Neuronal stem cell (in vitro differentiated cells): ENCODE results near the gene METTL2A.
"Not testable (repeated sequence)": the region's sequence is repeated elsewhere in the genome, so short reads cannot be mapped to it uniquely, and the experiment has no call there.

Experiments
- DNase-seq: peaks from one replicate; pipeline ENCODE4 v3.0.0-alpha.2; 2013; ENCODE audit warnings: low spot score
- H2AFZ ChIP-seq: one replicate; pipeline ENCODE4 v1.6.1; 2013; ENCODE audit warnings: mild to moderate bottlenecking, low read length, inconsistent platforms
- H2AK5ac ChIP-seq: 2 replicates; pipeline ENCODE4 v1.6.1; 2013; ENCODE audit warnings: low read depth, mild to moderate bottlenecking, inconsistent platforms, low read length, moderate library complexity, mixed read lengths
- H2BK120ac ChIP-seq: 2 replicates; pipeline ENCODE4 v1.6.1; 2013; ENCODE audit warnings: low read depth, mild to moderate bottlenecking, inconsistent platforms, low read length, moderate library complexity, mixed read lengths
- H2BK12ac ChIP-seq: one replicate; pipeline ENCODE4 v1.6.1; 2013; ENCODE audit warnings: low read length, inconsistent platforms
- H2BK15ac ChIP-seq: 2 replicates; pipeline ENCODE4 v1.6.1; 2013; ENCODE audit warnings: mild to moderate bottlenecking, low read length, inconsistent platforms, mixed read lengths
- H2BK5ac ChIP-seq: one replicate; pipeline ENCODE4 v1.6.1; 2013; ENCODE audit warnings: inconsistent platforms, mild to moderate bottlenecking, low read length, moderate library complexity
- H3K14ac ChIP-seq: one replicate; pipeline ENCODE4 v1.6.1; 2013; ENCODE audit warnings: low read length, inconsistent platforms
- H3K18ac ChIP-seq: 2 replicates; pipeline ENCODE4 v1.6.1; 2013; ENCODE audit warnings: low read length, inconsistent platforms
- H3K23ac ChIP-seq: 2 replicates; pipeline ENCODE4 v1.6.1; 2013; ENCODE audit warnings: low read depth, mild to moderate bottlenecking, mixed read lengths, low read length, inconsistent platforms; ENCODE audit not compliant: poor library complexity
- H3K27ac ChIP-seq: replicated peaks from 3 replicates; pipeline ENCODE4 v1.5.1; 2013; ENCODE audit warnings: low read length, inconsistent platforms
- H3K27me3 ChIP-seq, 3 experiments: 2 replicates each; pipeline ENCODE4 v1.6.1; 2013; ENCODE audit warnings: low read length in 3 of 3, mild to moderate bottlenecking in 2 of 3, inconsistent platforms in 1 of 3, low read depth in 1 of 3, mixed read lengths in 1 of 3, moderate library complexity in 1 of 3; ENCODE audit not compliant: control insufficient read depth in 3 of 3, insufficient read depth in 3 of 3
- H3K36me3 ChIP-seq, 2 donors: replicated peaks in 1 of 2; 2 replicates each; pipeline ENCODE4 v1.6.1; 2013; ENCODE audit warnings: low read length in 2 of 2; ENCODE audit not compliant: control insufficient read depth in 2 of 2, insufficient read depth in 2 of 2
- H3K4ac ChIP-seq: 2 replicates; pipeline ENCODE4 v1.6.1; 2013; ENCODE audit warnings: inconsistent platforms, mild to moderate bottlenecking, low read length, moderate library complexity
- H3K4me1 ChIP-seq, 2 donors: 1 replicate in 1 of 2; 2 replicates in 1 of 2; pipeline ENCODE4 v1.6.1; 2013; ENCODE audit warnings: low read length in 2 of 2, low read depth in 1 of 2; ENCODE audit not compliant: control insufficient read depth in 2 of 2, insufficient read depth in 1 of 2
- H3K4me2 ChIP-seq: one replicate; pipeline ENCODE4 v1.6.1; 2013; ENCODE audit warnings: mild to moderate bottlenecking, low read length, inconsistent platforms; ENCODE audit not compliant: insufficient read depth, poor library complexity, severe bottlenecking
- H3K4me3 ChIP-seq, 2 donors: 2 replicates each; pipeline ENCODE4 v1.5.1; 2013; ENCODE audit warnings: low read length in 2 of 2, mild to moderate bottlenecking in 2 of 2, inconsistent platforms in 1 of 2, moderate library complexity in 1 of 2
- H3K79me1 ChIP-seq: one replicate; pipeline ENCODE4 v1.6.1; 2013; ENCODE audit warnings: low read depth, mild to moderate bottlenecking, inconsistent platforms, low read length, moderate library complexity
- H3K9ac ChIP-seq: one replicate; pipeline ENCODE4 v1.6.1; 2013; ENCODE audit warnings: mild to moderate bottlenecking, low read depth, low read length, inconsistent platforms; ENCODE audit not compliant: poor library complexity
- H3K9me3 ChIP-seq, 2 donors: replicated peaks in 1 of 2; 2 replicates each; pipeline versions ENCODE3 to v1.6.1; 2013; ENCODE audit warnings: low read length in 2 of 2, mild to moderate bottlenecking in 2 of 2, inconsistent platforms in 1 of 2, low read depth in 1 of 2, mixed read lengths in 1 of 2, moderate library complexity in 1 of 2; ENCODE audit not compliant: control insufficient read depth in 2 of 2, insufficient read depth in 1 of 2
- H4K8ac ChIP-seq: one replicate; pipeline ENCODE4 v1.6.1; 2013; ENCODE audit warnings: low read depth, mild to moderate bottlenecking, inconsistent platforms, low read length, moderate library complexity
- H4K91ac ChIP-seq: one replicate; pipeline ENCODE4 v1.6.1; 2013; ENCODE audit warnings: low read length, low read depth, mild to moderate bottlenecking, inconsistent platforms; ENCODE audit not compliant: poor library complexity
- WGBS, 2 donors: extraction: QIAGEN DNeasy Blood & Tissue Kit; methylation state at CpG; one replicate each; pipeline ENCODE4 v1.1.7; 2013; ENCODE audit warnings: missing lambda C conversion rate in 2 of 2, mixed read lengths in 1 of 2; ENCODE audit not compliant: insufficient read length in 2 of 2, insufficient replicate concordance in 1 of 2; ENCODE audit errors: extremely low coverage in 2 of 2; 5-methylcytosine and 5-hydroxymethylcytosine counted together

Gene METTL2A

DNA sequence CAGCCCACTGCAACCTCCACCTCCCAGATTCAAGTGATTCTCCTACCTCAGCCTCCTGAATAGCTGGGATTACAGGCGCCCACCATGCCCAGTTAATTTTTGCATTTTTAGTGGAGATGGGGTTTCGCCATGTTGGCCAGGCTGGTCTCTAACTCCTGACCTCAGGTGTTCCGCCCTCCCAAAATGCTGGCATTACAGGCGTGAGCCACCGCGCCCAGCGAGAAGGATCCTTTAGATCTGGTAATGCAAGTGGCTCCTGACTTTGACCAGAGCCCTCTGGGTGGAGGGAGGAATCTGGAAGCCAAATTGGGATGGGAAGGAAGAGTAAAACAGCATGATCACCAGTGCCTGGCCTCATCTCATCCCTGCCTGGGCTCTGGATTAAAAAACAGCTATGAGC is 41.6 kb downstream of the METTL2A start:
- not testable (repeated sequence) for H3K23ac ChIP-seq, DNase-seq, H2BK120ac ChIP-seq, H3K9ac ChIP-seq, H3K4me2 ChIP-seq, H2BK5ac ChIP-seq, H3K4ac ChIP-seq, H3K36me3 ChIP-seq, H4K8ac ChIP-seq, H3K4me1 ChIP-seq, H3K18ac ChIP-seq, H3K79me1 ChIP-seq, H3K4me3 ChIP-seq, H3K27ac ChIP-seq, H3K14ac ChIP-seq, H4K91ac ChIP-seq, H2BK15ac ChIP-seq, H3K27me3 ChIP-seq, H2AFZ ChIP-seq, H3K9me3 ChIP-seq, H2AK5ac ChIP-seq
- no CpG with 5 or more reads among the region's 7 CpGs for WGBS, 2 donors
- peak overlapping the region; percentile 22 for H2BK12ac ChIP-seq

DNA sequence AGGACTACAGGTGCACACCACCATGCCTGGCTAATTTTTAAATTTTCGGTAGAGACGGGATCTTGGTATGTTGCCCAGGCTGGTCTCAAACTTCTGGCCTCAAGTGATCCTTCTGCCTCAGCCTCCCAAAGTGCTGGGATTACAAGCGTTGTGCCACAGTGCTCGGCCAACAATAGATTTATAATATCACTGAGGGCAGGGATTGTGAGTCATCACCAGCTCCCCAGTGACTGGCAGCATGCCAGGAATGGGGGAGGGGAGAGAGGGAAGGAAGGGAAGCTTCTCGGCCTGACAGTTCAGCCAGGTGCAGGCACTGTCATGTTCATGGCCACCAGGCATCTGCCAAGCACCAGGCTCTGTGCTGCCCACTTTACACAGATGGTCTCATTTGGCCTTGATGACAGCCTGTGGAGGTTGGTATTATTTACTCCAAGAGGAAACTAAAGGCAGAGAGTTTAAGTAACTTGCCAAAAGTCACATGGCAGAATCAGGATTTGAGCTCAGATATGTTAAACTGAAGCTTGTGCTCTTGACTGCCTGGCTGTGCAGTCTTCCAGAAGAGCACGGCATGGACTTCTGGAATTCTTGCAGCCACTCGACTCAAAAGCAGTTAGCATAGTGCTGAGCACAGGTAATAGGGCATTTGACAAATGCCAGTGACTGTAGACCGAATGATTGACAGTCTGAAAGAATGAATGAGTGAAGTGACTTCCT is 47.1 kb downstream of the METTL2A start:
- H3K79me1 ChIP-seq, H2AFZ ChIP-seq, H3K36me3 ChIP-seq, H4K8ac ChIP-seq, H2BK12ac ChIP-seq, H3K4me1 ChIP-seq, H2BK120ac ChIP-seq, H4K91ac ChIP-seq, H3K4me2 ChIP-seq, H3K27ac ChIP-seq, H2AK5ac ChIP-seq, H3K27me3 ChIP-seq, H3K23ac ChIP-seq, H2BK15ac ChIP-seq, H3K4me3 ChIP-seq, H3K14ac ChIP-seq, DNase-seq, H3K18ac ChIP-seq, H3K9ac ChIP-seq, H3K4ac ChIP-seq, H2BK5ac ChIP-seq, H3K9me3 ChIP-seq: not testable (repeated sequence)
- WGBS, 2 donors: no CpG with 5 or more reads among the region's 8 CpGs

DNA sequence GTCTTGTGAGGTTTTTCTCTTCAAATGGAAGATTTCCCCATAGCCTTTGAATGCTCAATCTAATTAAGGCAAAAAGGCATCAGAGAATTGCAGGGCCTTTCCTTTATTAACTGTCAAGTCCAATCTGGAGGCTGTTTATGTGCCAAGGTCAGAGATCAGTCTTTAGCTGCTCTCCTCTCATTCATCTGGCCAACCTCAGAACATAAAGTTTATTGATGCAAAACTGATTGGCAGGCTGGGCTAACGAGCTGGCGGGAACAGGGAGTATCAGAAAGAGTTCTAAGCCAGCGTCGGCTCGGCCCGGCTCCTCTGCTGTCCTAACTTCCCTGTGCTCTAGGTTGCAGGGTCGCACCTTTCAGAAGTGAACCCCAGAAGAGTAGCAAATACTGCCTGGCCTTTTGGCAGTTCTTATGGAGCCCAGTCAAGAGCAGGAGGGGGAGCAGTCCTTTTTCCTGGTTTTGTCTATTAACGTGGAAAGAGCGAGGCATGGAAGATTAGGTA is 47.7 kb downstream of the METTL2A start:
- DNase-seq, H3K4ac ChIP-seq, H4K91ac ChIP-seq, H3K9me3 ChIP-seq, H3K9ac ChIP-seq, H3K27me3 ChIP-seq, H2BK12ac ChIP-seq, H3K36me3 ChIP-seq, H2AK5ac ChIP-seq, H3K79me1 ChIP-seq, H2AFZ ChIP-seq, H2BK15ac ChIP-seq, H3K18ac ChIP-seq, H3K4me3 ChIP-seq, H2BK120ac ChIP-seq, H3K27ac ChIP-seq, H3K23ac ChIP-seq, H2BK5ac ChIP-seq, H3K14ac ChIP-seq, H3K4me1 ChIP-seq, H3K4me2 ChIP-seq, H4K8ac ChIP-seq: not testable (repeated sequence)
- WGBS, 2 donors: no CpG with 5 or more reads among the region's 9 CpGs

DNA sequence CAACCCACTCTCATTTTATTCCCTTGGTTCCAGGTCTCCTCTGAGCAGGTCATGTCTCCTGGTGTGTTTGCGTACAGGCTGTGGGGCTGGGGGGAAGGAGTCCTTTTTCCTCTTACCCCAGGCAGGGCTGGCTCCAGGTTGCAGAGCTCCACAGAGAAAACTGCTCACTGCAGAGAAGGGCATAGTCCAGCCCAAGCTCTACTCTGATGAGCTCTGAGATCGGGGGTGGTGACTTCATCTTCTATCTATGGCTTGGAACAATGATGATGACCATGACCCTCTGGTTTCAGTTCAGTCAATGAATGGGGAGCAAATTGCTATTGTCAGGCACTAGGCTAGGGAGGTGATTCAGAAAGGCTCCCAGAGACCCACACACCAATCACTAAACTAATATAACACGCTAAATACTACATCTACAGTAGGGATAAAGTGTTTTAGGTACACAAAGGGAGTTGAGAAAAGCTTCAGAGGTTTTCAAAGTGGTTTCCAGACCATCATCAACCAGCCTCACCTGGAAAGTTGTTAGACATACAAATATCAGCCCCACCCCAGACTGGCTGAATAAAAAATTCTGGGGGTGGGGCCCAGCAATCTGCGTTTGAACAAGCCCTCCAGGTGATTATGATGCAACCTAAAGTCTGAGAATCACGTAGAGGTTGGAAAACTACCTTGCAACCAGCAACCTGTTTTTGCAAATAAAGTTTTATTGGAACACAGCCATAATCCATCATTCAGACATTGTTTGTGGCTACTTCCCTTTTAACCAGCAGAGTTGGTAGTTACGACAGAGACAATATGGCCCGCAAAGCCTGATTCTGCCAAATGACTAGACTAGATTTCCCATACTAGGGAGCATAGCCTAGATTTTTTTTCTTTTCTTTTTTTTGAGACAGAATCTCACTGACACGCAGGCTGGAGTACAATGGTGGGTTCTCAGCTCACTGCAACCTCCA is 49.6 kb downstream of the METTL2A start:
- not testable (repeated sequence) for H3K27ac ChIP-seq, H3K27me3 ChIP-seq, H2BK12ac ChIP-seq, H2BK120ac ChIP-seq, H4K91ac ChIP-seq, H3K4me2 ChIP-seq, DNase-seq, H2AFZ ChIP-seq, H2BK5ac ChIP-seq, H2BK15ac ChIP-seq, H3K9ac ChIP-seq, H2AK5ac ChIP-seq, H4K8ac ChIP-seq, H3K23ac ChIP-seq, H3K4me1 ChIP-seq, H3K14ac ChIP-seq, H3K36me3 ChIP-seq, H3K79me1 ChIP-seq, H3K18ac ChIP-seq, H3K4ac ChIP-seq, H3K4me3 ChIP-seq, H3K9me3 ChIP-seq
- no CpG with 5 or more reads among the region's 8 CpGs for WGBS, 2 donors
